ENCODE results near the gene SIX6.
A peak's percentile ranks its signal among the peaks of the same experiment; 100 is the strongest.

Gene SIX6

GRCh38 chr14:60512973-60513571 lies 4.1 kb downstream of the SIX6 start:
- TF ChIP-seq CTCF (IDR thresholded peaks at IDR 0.05; ENCODE audit: extremely low read depth, insufficient read depth, missing control alignments): no peak
- in situ Hi-C loops (cut with MboI; ENCODE audit: low pct_unique_long_range_greater_than_20kb, low sequenced_read_pairs, unreplicated experiment): no loop called here
- DNase-seq (ENCODE audit: low spot score): no peak

- no peak for TF ChIP-seq CTCF (IDR thresholded peaks at IDR 0.05; ENCODE audit: extremely low read depth, insufficient read depth, missing control alignments)
- in situ Hi-C loops (cut with MboI; ENCODE audit: low pct_unique_long_range_greater_than_20kb, low sequenced_read_pairs, unreplicated experiment): no loop called here
These were observed 5.4 kb downstream of the SIX6 start for GRCh38 chr14:60514378-60514740.

GRCh38 chr14:60514741-60515491 lies 6.0 kb downstream of the SIX6 start:
- peak; percentile 48 for TF ChIP-seq CTCF (IDR thresholded peaks at IDR 0.05; ENCODE audit: extremely low read depth, insufficient read depth, missing control alignments)
- DNase-seq (ENCODE audit: low spot score): peak; percentile 54
- in situ Hi-C loops (cut with MboI; ENCODE audit: low pct_unique_long_range_greater_than_20kb, low sequenced_read_pairs, unreplicated experiment): no loop called here

More at GRCh38 chr14:60514378-60514740, 5.4 kb downstream of the SIX6 start:
- no peak for DNase-seq (ENCODE audit: low spot score)

GRCh38 chr14:60515511-60516289 lies 6.8 kb downstream of the SIX6 start:
- DNase-seq (ENCODE audit: low spot score): no peak
- in situ Hi-C loops (cut with MboI; ENCODE audit: low pct_unique_long_range_greater_than_20kb, low sequenced_read_pairs, unreplicated experiment): no loop called here
- TF ChIP-seq CTCF (IDR thresholded peaks at IDR 0.05; ENCODE audit: extremely low read depth, insufficient read depth, missing control alignments): no peak

- in situ Hi-C loops (cut with MboI; ENCODE audit: low pct_unique_long_range_greater_than_20kb, low sequenced_read_pairs, unreplicated experiment): no loop called here
- DNase-seq (ENCODE audit: low spot score): no peak
- TF ChIP-seq CTCF (IDR thresholded peaks at IDR 0.05; ENCODE audit: extremely low read depth, insufficient read depth, missing control alignments): no peak
These were observed 23.5 kb downstream of the SIX6 start for GRCh38 chr14:60532442-60532841.

GRCh38 chr14:60537663-60538062 lies 28.7 kb downstream of the SIX6 start:
- in situ Hi-C loops (cut with MboI; ENCODE audit: low pct_unique_long_range_greater_than_20kb, low sequenced_read_pairs, unreplicated experiment): no loop called here
- DNase-seq (ENCODE audit: low spot score): no peak
- TF ChIP-seq CTCF (IDR thresholded peaks at IDR 0.05; ENCODE audit: extremely low read depth, insufficient read depth, missing control alignments): no peak
